GM12875 (cell line): Measurements from ENCODE around the gene UBXN10.

Experiments
- H3K4me3 ChIP-seq: one replicate; pipeline ENCODE4 v1.5.1; 2011; ENCODE audit warnings: low read depth, low read length, control low read depth
- TF ChIP-seq, protein P1 (sequence below): IDR thresholded peaks from 2 replicates; pipeline ENCODE4 v1.5.1; 2011; ENCODE audit warnings: low read depth, mild to moderate bottlenecking, control low read depth, inconsistent platforms, low read length, moderate library complexity, borderline replicate concordance; ENCODE audit not compliant: insufficient read depth

The UBXN10 gene

GRCh38 chr1:20200966-20201365, 15.1 kb downstream of the UBXN10 start:
- TF ChIP-seq, protein P1, sequence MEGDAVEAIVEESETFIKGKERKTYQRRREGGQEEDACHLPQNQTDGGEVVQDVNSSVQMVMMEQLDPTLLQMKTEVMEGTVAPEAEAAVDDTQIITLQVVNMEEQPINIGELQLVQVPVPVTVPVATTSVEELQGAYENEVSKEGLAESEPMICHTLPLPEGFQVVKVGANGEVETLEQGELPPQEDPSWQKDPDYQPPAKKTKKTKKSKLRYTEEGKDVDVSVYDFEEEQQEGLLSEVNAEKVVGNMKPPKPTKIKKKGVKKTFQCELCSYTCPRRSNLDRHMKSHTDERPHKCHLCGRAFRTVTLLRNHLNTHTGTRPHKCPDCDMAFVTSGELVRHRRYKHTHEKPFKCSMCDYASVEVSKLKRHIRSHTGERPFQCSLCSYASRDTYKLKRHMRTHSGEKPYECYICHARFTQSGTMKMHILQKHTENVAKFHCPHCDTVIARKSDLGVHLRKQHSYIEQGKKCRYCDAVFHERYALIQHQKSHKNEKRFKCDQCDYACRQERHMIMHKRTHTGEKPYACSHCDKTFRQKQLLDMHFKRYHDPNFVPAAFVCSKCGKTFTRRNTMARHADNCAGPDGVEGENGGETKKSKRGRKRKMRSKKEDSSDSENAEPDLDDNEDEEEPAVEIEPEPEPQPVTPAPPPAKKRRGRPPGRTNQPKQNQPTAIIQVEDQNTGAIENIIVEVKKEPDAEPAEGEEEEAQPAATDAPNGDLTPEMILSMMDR, result no peak
- H3K4me3 ChIP-seq, result no peak overlapping the region

- H3K4me3 ChIP-seq, result no peak overlapping the region
- TF ChIP-seq, protein P1, result no peak
Measured at GRCh38 chr1:20202166-20202565, 16.3 kb downstream of the UBXN10 start.

GRCh38 chr1:20207546-20207945, 21.6 kb downstream of the UBXN10 start:
- no peak overlapping the region for H3K4me3 ChIP-seq
- TF ChIP-seq, protein P1, result no peak

GRCh38 chr1:20209471-20209870, 23.6 kb downstream of the UBXN10 start:
- TF ChIP-seq, protein P1, result no peak
- no peak overlapping the region for H3K4me3 ChIP-seq

- no peak overlapping the region for H3K4me3 ChIP-seq
- TF ChIP-seq, protein P1, result no peak
Measured at GRCh38 chr1:20210736-20211460, 25.0 kb downstream of the UBXN10 start.

DNA sequence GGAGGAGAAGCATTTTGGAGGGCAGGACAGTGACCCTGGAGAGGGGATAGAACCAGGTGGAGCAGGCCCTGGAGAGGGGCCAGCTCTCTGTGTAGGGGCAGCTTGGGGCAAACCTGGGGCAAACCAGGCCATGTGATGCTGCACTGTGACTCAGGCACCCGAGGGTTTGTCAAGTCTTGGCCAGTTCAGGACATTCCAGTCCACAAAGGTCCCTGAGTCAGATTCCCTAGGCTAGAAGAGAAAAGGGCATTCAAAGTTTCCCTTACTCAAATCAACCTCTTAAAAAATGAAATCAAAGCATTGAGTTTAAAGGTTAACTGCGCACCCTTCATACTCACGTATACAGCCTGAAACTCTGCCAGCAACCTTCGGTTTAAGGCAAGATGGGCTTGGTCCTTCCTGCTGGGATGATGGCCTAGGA, 25.6 kb downstream of the UBXN10 start:
- H3K4me3 ChIP-seq, result no peak overlapping the region

More for the DNA sequence above, 25.6 kb downstream of the UBXN10 start:
- TF ChIP-seq, protein P1, result no peak
